HepG2 (cell line): Measurements from ENCODE around the gene SARNP. TPM values are rescaled to one million over a fixed set of nuclear protein-coding genes. Genes with fewer than 3 reads are reported as not detected.

Experiments
- AGO2 ChIP-seq: fragments of 200-400 bp; formaldehyde crosslinking; optimal IDR thresholded peaks from 2 replicates; pipeline ENCODE3; 2017; ENCODE audit warnings: mild to moderate bottlenecking, low read depth, low read length, moderate library complexity
- ATF1 ChIP-seq: IDR thresholded peaks from 2 replicates; pipeline ENCODE4 v1.6.1; 2016; ENCODE audit warnings: mild to moderate bottlenecking, control low read depth
- CEBPG ChIP-seq: IDR thresholded peaks from 2 replicates; pipeline ENCODE4 v1.6.1; 2016
- NAIF1 ChIP-seq: sonication (generic); formaldehyde crosslinking; IDR thresholded peaks from 2 replicates; pipeline ENCODE4 v1.5.0; 2020; ENCODE audit warnings: mild to moderate bottlenecking, missing genetic modification reagents, borderline replicate concordance
- NFKBIZ ChIP-seq: IDR thresholded peaks from 2 replicates; pipeline ENCODE4 v1.6.1; 2018; ENCODE audit warnings: missing genetic modification reagents, missing compliant biosample characterization
- PHF8 ChIP-seq: sonication (generic); formaldehyde crosslinking; IDR thresholded peaks from 2 replicates; pipeline ENCODE4 v1.5.0; 2020; ENCODE audit warnings: missing genetic modification reagents
- POLR2AphosphoS5 ChIP-seq: IDR thresholded peaks from 2 replicates; pipeline ENCODE4 v1.6.1; 2012; ENCODE audit warnings: low read depth, low read length
- RBFOX2 ChIP-seq: fragments of 200-400 bp; formaldehyde crosslinking; IDR thresholded peaks from 2 replicates; pipeline ENCODE4 v1.6.1; 2017; ENCODE audit warnings: low read depth, mild to moderate bottlenecking, low read length
- SP1 ChIP-seq, 2 experiments: fragments of 450-650 bp in 1 of 2; sonication (generic) in 1 of 2; formaldehyde crosslinking in 1 of 2; IDR thresholded peaks; 2 replicates each; pipeline versions ENCODE4 v1.4.0 to v1.6.1; 2016 to 2020; ENCODE audit warnings: missing genetic modification reagents in 1 of 2
- THAP11 ChIP-seq: IDR thresholded peaks from 2 replicates; pipeline ENCODE4 v1.6.1; 2016; ENCODE audit warnings: missing biosample characterization, missing genetic modification reagents
- ZNF44 ChIP-seq: sonication (generic); formaldehyde crosslinking; IDR thresholded peaks from 2 replicates; pipeline ENCODE4 v1.5.1; 2020; ENCODE audit warnings: mild to moderate bottlenecking, missing genetic modification reagents
- ZNF678 ChIP-seq: sonication (generic); formaldehyde crosslinking; IDR thresholded peaks from 2 replicates; pipeline ENCODE4 v1.4.0; 2020; ENCODE audit warnings: mild to moderate bottlenecking, missing genetic modification reagents
- ZNF749 ChIP-seq: sonication (generic); formaldehyde crosslinking; IDR thresholded peaks from 2 replicates; pipeline ENCODE4 v1.8.0; 2022; ENCODE audit warnings: mild to moderate bottlenecking, missing genetic modification reagents, moderate library complexity, borderline replicate concordance
- ZNF792 ChIP-seq: IDR thresholded peaks from 2 replicates; pipeline ENCODE4 v1.6.1; 2016
- polyA plus RNA-seq, 8 experiments: library from polyadenylated mRNA; depleted of rRNA in 3 of 8; stranded (reverse) in 7 of 8; unstranded in 1 of 8; fragments of >200 nt; fragmentation: Illumina TruSeq in 4 of 8; extraction: Trizol in 4 of 8; gene quantifications; 2 replicates each; pipeline versions ENCODE4 v1.2.1 to v1.2.3, GENCODE V29; 2011 to 2016; ENCODE audit warnings: low read depth in 4 of 8, missing spikeins in 1 of 8, mixed read lengths in 1 of 8; ENCODE audit not compliant: insufficient read depth in 1 of 8
- total RNA-seq, 5 experiments: library from RNA; depleted of rRNA; stranded (reverse); fragments of >200 nt; fragmentation: Illumina TruSeq; extraction: Trizol; gene quantifications; 2 replicates each; pipeline ENCODE4 v1.2.3, GENCODE V29; 2016; ENCODE audit warnings: low read depth in 1 of 5
- TF ChIP-seq, protein P1 (sequence below): sonication (generic); formaldehyde crosslinking; IDR thresholded peaks from 2 replicates; pipeline ENCODE4 v1.4.0; 2020; ENCODE audit warnings: missing genetic modification reagents
- TF ChIP-seq, protein P2 (sequence below): sonication (generic); formaldehyde crosslinking; IDR thresholded peaks from 2 replicates; pipeline ENCODE4 v1.4.0; 2020; ENCODE audit warnings: mild to moderate bottlenecking, missing genetic modification reagents
- TF ChIP-seq, protein P3 (sequence below): sonication (generic); formaldehyde crosslinking; IDR thresholded peaks from 2 replicates; pipeline ENCODE4 v1.4.0; 2020; ENCODE audit warnings: missing genetic modification reagents
- TF ChIP-seq, protein P4 (sequence below): sonication (generic); formaldehyde crosslinking; IDR thresholded peaks from 2 replicates; pipeline ENCODE4; 2020; ENCODE audit warnings: missing genetic modification reagents, mild to moderate bottlenecking, borderline replicate concordance
- TF ChIP-seq, protein P5 (sequence below): sonication (generic); formaldehyde crosslinking; IDR thresholded peaks from 2 replicates; pipeline ENCODE4 v1.5.0; 2020; ENCODE audit warnings: missing genetic modification reagents

The SARNP gene
- total and polyA plus RNA-seq, 2 of the 13 experiments (the other 11 are each of a cell fraction or from before 2014, with no cell fraction given), result 59.0 to 95.4 TPM

DNA sequence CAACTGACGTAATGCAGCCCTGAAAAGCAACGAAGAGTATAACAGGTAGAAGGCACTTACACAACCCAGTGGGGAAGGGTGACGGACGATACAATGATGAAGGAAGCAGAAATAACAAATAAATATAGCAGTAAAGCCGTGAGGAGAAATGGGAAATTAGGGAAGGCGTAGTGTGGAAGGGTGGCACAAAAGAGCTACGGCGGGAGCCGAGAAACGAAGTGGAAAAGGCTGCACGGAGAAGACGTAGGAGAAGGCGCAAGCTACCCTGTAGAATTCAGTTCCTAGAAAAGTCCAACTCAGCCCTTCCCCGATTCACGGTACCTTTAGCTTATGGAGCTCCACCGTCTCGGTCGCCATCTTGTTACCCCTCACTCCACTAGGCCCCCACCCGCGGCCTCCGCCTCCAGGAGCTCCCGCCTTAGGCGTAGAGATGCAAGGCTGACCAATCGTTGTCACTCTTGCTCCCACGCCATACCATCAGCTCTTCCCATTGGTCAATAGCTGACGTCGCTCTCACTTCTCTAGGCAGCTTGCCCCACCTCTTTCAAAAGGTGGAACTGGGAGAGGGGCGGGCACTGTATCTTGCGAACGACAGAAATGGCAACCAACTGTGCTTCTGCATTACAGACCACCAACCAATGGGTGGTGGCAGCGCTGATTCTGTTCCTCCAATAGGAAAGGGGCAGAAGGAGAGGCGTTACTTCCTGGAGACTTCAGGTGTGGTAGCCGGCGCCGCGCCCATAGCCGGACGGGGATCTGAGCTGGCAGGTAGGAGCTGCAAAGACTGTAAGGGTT, at the start of gene SARNP, which contains the start of gene ORMDL2 (continued):
- TF ChIP-seq, protein P1, sequence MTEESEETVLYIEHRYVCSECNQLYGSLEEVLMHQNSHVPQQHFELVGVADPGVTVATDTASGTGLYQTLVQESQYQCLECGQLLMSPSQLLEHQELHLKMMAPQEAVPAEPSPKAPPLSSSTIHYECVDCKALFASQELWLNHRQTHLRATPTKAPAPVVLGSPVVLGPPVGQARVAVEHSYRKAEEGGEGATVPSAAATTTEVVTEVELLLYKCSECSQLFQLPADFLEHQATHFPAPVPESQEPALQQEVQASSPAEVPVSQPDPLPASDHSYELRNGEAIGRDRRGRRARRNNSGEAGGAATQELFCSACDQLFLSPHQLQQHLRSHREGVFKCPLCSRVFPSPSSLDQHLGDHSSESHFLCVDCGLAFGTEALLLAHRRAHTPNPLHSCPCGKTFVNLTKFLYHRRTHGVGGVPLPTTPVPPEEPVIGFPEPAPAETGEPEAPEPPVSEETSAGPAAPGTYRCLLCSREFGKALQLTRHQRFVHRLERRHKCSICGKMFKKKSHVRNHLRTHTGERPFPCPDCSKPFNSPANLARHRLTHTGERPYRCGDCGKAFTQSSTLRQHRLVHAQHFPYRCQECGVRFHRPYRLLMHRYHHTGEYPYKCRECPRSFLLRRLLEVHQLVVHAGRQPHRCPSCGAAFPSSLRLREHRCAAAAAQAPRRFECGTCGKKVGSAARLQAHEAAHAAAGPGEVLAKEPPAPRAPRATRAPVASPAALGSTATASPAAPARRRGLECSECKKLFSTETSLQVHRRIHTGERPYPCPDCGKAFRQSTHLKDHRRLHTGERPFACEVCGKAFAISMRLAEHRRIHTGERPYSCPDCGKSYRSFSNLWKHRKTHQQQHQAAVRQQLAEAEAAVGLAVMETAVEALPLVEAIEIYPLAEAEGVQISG, result peak; percentile 63; the same call in 1 of the 2 replicates
- TF ChIP-seq ZNF678 (CRISPR knock-in tag) (no peak), NFKBIZ (CRISPR knock-in tag) (0 out of 2 replicates have a peak, but pooled peaks have one; percentile 28), POLR2AphosphoS5 (peak; percentile 80), THAP11 (CRISPR knock-in tag) (peak; percentile 92), ZNF792 (CRISPR knock-in tag) (peak; percentile 28; the same call in 1 of the 2 replicates), SP1 (IDR thresholded peaks at IDR 0.05) (no peak), SP1 (CRISPR knock-in tag; IDR thresholded peaks at IDR 0.05) (peak; percentile 76), ATF1 (CRISPR knock-in tag) (peak; percentile 88), RBFOX2 (peak; percentile 54; the same call in 1 of the 2 replicates), ZNF749 (CRISPR knock-in tag) (0 out of 2 replicates have a peak, but pooled peaks have one; percentile 36), NAIF1 (CRISPR knock-in tag) (no peak), CEBPG (CRISPR knock-in tag) (peak; percentile 4), PHF8 (peak; percentile 84), AGO2 (peak; percentile 51), ZNF44 (CRISPR knock-in tag) (peak; percentile 75; the same call in 1 of the 2 replicates)
- TF ChIP-seq, protein P2, sequence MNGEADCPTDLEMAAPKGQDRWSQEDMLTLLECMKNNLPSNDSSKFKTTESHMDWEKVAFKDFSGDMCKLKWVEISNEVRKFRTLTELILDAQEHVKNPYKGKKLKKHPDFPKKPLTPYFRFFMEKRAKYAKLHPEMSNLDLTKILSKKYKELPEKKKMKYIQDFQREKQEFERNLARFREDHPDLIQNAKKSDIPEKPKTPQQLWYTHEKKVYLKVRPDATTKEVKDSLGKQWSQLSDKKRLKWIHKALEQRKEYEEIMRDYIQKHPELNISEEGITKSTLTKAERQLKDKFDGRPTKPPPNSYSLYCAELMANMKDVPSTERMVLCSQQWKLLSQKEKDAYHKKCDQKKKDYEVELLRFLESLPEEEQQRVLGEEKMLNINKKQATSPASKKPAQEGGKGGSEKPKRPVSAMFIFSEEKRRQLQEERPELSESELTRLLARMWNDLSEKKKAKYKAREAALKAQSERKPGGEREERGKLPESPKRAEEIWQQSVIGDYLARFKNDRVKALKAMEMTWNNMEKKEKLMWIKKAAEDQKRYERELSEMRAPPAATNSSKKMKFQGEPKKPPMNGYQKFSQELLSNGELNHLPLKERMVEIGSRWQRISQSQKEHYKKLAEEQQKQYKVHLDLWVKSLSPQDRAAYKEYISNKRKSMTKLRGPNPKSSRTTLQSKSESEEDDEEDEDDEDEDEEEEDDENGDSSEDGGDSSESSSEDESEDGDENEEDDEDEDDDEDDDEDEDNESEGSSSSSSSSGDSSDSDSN (CRISPR knock-in tag), result peak; percentile 43; the same call in 1 of the 2 replicates
- TF ChIP-seq, protein P3, sequence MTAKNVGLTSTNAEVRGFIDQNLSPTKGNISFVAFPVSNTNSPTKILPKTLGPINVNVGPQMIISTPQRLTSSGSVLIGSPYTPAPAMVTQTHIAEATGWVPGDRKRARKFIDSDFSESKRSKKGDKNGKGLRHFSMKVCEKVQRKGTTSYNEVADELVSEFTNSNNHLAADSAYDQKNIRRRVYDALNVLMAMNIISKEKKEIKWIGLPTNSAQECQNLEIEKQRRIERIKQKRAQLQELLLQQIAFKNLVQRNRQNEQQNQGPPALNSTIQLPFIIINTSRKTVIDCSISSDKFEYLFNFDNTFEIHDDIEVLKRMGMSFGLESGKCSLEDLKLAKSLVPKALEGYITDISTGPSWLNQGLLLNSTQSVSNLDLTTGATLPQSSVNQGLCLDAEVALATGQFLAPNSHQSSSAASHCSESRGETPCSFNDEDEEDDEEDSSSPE, result peak; percentile 97
- TF ChIP-seq, protein P4, sequence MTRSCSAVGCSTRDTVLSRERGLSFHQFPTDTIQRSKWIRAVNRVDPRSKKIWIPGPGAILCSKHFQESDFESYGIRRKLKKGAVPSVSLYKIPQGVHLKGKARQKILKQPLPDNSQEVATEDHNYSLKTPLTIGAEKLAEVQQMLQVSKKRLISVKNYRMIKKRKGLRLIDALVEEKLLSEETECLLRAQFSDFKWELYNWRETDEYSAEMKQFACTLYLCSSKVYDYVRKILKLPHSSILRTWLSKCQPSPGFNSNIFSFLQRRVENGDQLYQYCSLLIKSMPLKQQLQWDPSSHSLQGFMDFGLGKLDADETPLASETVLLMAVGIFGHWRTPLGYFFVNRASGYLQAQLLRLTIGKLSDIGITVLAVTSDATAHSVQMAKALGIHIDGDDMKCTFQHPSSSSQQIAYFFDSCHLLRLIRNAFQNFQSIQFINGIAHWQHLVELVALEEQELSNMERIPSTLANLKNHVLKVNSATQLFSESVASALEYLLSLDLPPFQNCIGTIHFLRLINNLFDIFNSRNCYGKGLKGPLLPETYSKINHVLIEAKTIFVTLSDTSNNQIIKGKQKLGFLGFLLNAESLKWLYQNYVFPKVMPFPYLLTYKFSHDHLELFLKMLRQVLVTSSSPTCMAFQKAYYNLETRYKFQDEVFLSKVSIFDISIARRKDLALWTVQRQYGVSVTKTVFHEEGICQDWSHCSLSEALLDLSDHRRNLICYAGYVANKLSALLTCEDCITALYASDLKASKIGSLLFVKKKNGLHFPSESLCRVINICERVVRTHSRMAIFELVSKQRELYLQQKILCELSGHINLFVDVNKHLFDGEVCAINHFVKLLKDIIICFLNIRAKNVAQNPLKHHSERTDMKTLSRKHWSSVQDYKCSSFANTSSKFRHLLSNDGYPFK (CRISPR knock-in tag), result peak; percentile 93; the same call in 1 of the 2 replicates
- TF ChIP-seq, protein P5, sequence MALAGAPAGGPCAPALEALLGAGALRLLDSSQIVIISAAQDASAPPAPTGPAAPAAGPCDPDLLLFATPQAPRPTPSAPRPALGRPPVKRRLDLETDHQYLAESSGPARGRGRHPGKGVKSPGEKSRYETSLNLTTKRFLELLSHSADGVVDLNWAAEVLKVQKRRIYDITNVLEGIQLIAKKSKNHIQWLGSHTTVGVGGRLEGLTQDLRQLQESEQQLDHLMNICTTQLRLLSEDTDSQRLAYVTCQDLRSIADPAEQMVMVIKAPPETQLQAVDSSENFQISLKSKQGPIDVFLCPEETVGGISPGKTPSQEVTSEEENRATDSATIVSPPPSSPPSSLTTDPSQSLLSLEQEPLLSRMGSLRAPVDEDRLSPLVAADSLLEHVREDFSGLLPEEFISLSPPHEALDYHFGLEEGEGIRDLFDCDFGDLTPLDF (CRISPR knock-in tag), result peak; percentile 89; the same call in 1 of the 2 replicates
